K562 (cell line): ENCODE data around the gene TMEM63C. TPM values are rescaled to one million over a fixed set of nuclear protein-coding genes. Genes with fewer than 3 reads are reported as not detected.

Experiments
- FOSL1 ChIP-seq: fragments of 200-800 bp; sonication (Bioruptor generic); conservative IDR thresholded peaks from 2 replicates; pipeline ENCODE4 v1.6.1; 2016; ENCODE audit warnings: missing genetic modification characterization, missing compliant biosample characterization
- MNT ChIP-seq, 2 experiments: fragments of 450-650 bp; conservative IDR thresholded peaks; 2 replicates each; pipeline ENCODE4 v1.6.1; 2017; ENCODE audit warnings: mild to moderate bottlenecking in 2 of 2, moderate library complexity in 2 of 2
- NKRF ChIP-seq: fragments of 450-650 bp; IDR thresholded peaks from 2 replicates; pipeline ENCODE4 v1.6.1; 2016; ENCODE audit warnings: borderline replicate concordance
- STAT5B ChIP-seq: fragments of 250-450 bp; sonication (Bioruptor Pico); IDR thresholded peaks from 2 replicates; pipeline ENCODE4 v1.8.0; 2021; ENCODE audit warnings: mild to moderate bottlenecking, inconsistent platforms
- polyA plus RNA-seq, 8 experiments: library from polyadenylated mRNA; depleted of rRNA in 4 of 8; stranded (reverse) in 5 of 8; unstranded in 3 of 8; fragments of >200 nt; fragmentation: Nextera tagmentation in 2 of 8; fragmentation: Illumina TruSeq in 1 of 8; extraction: Ambion mirVana in 2 of 8; extraction: Trizol in 1 of 8; gene quantifications; 2 replicates each; pipeline versions ENCODE4 v1.2.1 to v1.2.3, GENCODE V29; 2011 to 2014; ENCODE audit warnings: inconsistent platforms in 1 of 8, missing spikeins in 1 of 8
- total RNA-seq, 7 experiments: library from RNA; depleted of rRNA in 6 of 7; stranded (reverse); fragments of >200 nt in 6 of 7; fragmentation: Illumina TruSeq in 2 of 7; extraction: Trizol in 2 of 7; gene quantifications; 2 replicates each; pipeline versions ENCODE4 v1.2.1 to v1.2.3, GENCODE V29; 2011 to 2021; ENCODE audit warnings: low replicate concordance in 1 of 7
- TF ChIP-seq, protein P1 (sequence below): sonication (generic); formaldehyde crosslinking; IDR thresholded peaks from 2 replicates; pipeline ENCODE4 v1.4.0; 2020; ENCODE audit warnings: mild to moderate bottlenecking, missing genetic modification reagents

TMEM63C gene
- total and polyA plus RNA-seq, 9 of the 15 experiments (the other 6 are each of a cell fraction or from before 2014, with no cell fraction given): 0.07 TPM; not detected in 8

DNA sequence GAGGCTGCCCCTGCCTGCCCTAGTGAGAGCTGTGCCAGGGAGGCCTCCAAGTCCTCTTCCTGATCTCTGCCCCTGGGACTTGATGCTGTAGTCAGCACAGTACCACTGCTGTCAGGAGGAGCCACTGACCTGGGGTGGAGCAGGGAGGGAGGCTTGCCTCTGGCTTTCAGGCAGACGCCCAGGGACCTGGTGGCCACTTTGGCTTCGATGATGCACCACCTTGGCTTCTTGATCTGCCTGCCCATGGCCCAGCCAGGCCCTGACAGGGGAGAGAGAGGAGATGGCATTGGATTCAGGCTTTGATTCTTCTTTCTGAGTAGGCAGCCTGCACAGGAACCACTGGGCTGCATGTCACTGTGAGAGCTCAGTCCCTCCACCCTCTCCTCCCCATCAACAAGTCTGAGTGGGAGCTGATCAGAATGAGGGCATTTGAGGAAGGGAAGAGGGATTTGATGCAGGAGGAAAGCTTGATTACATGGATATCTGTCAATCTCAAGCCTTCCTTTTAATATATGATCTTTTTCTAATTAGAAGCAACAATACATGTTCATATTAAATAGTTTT lies 24.7 kb downstream of the TMEM63C start (continued):
- TF ChIP-seq NKRF: no peak
- TF ChIP-seq, protein P1, sequence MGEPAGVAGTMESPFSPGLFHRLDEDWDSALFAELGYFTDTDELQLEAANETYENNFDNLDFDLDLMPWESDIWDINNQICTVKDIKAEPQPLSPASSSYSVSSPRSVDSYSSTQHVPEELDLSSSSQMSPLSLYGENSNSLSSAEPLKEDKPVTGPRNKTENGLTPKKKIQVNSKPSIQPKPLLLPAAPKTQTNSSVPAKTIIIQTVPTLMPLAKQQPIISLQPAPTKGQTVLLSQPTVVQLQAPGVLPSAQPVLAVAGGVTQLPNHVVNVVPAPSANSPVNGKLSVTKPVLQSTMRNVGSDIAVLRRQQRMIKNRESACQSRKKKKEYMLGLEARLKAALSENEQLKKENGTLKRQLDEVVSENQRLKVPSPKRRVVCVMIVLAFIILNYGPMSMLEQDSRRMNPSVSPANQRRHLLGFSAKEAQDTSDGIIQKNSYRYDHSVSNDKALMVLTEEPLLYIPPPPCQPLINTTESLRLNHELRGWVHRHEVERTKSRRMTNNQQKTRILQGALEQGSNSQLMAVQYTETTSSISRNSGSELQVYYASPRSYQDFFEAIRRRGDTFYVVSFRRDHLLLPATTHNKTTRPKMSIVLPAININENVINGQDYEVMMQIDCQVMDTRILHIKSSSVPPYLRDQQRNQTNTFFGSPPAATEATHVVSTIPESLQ (CRISPR knock-in tag): no peak
- no peak for TF ChIP-seq STAT5B (CRISPR knock-in tag)
- no peak for TF ChIP-seq MNT (conservative IDR thresholded peaks at IDR 0.05)
- no peak for TF ChIP-seq FOSL1 (tag)
- TF ChIP-seq, all 486 proteins: peak for 0
